Left forelimb (tissue), 1 donor: ENCODE results near the gene TBC1D7.

Experiments
- DNase-seq: peaks from one replicate; pipeline ENCODE4 v3.0.0-alpha.2; 2018; ENCODE audit warnings: low spot score

The TBC1D7 gene

DNA sequence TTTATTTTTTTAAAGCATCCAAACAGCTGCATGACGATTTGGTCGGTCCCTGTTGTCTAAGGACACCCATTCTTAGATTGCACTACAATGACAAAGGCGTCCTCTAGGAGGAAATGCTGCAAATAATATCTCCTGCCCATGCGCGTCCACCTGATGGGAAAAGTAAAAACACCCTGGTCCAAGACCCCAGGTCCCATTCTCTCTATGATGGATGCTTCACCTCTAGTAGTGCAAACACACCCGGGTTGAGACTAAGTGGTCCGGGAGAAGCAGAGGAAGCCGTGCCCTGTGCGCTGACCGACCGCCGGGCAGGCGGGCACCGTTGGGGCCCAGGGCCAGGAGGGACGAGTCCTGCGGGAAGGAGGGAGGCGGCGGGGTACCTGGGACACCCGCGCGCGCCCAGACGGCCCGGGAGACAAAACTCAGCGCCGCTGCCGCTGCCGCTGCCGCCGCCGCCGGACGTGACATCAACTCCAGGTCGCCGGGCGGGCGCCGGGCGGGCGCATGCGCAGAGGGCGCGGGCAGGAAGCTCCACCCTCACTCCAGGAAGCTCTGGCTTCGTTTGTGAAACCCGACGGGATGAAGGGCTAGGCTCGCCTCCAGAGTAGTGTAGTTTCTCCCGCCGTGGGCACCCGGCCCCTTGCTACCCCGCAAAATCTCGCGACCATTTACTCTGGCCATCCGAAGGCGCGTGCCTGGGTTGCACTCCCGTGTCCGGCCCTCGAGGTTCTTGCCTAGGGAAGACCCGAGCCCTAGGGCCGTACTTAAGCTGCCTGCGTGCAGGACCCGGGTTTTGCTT, at the start of gene TBC1D7:
Gene TBC1D7, minus strand, starts transcription at position 462 of the 799 bp plus-strand sequence. CDS start 1,639 bp downstream, outside the sequence.
- peak; percentile 97 for DNase-seq

- no peak for DNase-seq
Observed at GRCh38 chr6:13377054-13377758, 48.9 kb upstream of the TBC1D7 start.

DNA sequence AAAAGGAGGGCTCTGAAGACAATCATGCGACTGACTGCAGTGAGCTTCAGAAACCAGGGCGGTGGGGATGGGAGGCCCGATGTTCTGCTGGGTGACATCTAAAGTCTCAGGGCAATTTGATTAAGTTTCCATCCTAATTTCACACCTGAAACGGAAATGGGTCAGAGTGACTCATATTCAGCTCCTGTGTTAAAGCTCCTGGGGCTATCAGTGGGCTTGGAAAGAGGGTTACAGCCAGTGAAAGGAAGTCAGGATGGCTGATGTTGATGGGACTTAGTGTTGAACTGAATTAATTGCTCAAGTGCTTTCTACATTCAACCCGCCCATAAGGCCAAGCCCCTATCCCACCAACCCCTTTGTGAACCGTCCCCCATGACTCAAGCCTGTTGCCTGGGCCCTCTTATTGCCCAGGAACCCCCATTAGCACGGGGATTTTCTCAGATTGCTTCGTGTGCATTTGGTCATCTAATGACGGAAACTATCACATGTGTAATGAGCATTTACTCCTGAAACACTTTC, 47.1 kb upstream of the TBC1D7 start:
- no peak for DNase-seq

DNA sequence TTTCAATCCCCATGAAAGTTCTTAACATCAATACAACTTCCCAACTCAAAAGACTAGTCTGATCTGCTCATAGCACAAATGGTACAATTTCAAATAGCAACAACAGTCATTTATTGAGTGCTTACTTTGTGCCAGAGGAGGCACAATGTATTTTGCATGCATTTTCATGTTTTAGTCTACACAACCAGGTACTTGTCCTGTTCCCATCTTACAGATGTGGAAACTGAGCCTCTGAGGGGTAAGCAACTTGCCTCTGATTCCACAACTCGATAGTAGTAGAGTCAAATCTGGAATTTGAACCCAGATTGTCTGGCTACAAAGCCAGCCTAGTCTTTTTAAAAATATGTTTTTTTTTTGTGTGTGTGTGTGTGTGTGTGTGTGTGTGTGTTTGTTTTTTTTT, 45.6 kb upstream of the TBC1D7 start:
- DNase-seq = no peak

GRCh38 chr6:13373488-13373886, 45.1 kb upstream of the TBC1D7 start:
- DNase-seq = no peak

GRCh38 chr6:13372688-13373487, 44.6 kb upstream of the TBC1D7 start:
- no peak for DNase-seq

- no peak for DNase-seq
Observed at GRCh38 chr6:13372076-13372475, 43.7 kb upstream of the TBC1D7 start.

- DNase-seq = no peak
Observed at GRCh38 chr6:13371421-13372072, 43.2 kb upstream of the TBC1D7 start.

GRCh38 chr6:13370623-13371022, 42.3 kb upstream of the TBC1D7 start:
- no peak for DNase-seq

GRCh38 chr6:13369591-13369990, 41.3 kb upstream of the TBC1D7 start:
- no peak for DNase-seq

DNA sequence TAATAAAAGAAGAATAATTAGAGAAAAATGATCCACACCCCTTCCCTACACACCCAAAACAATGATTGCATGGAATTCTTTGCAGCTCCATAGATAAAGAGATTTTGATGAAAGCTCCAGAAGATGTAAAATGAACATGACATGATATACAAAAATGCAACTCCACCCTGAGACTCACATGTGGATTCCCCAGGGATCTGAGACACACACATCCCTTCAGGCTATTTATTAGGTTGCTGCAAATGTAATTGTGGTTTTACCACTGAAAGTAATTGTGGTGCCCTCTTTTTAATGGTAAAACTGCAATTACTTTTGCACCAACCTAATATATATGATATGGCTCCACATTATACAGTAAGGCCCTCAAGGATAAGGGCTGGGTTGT, 40.4 kb upstream of the TBC1D7 start:
- no peak for DNase-seq

GRCh38 chr6:13368079-13368730, 39.9 kb upstream of the TBC1D7 start:
- no peak for DNase-seq

DNA sequence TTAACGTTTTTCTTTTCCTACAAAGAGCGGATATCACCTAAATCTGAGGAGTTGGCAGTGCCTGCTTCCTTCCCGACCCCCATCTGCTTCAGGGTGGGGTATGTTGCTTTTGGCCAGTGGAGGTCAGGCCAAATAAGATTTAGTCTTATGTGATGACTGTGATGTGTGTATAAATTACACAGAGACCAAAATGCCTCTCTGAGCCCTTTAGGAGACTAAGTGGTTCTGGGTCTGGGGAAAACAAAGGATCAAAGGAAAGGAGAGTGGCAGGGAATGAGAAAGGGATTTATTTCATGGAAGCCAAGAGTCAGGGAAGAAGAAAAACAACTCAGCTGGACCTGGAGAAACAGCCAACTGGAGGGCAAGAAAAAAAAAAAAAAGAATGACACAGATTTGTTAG, 39.1 kb upstream of the TBC1D7 start:
- no peak for DNase-seq

DNA sequence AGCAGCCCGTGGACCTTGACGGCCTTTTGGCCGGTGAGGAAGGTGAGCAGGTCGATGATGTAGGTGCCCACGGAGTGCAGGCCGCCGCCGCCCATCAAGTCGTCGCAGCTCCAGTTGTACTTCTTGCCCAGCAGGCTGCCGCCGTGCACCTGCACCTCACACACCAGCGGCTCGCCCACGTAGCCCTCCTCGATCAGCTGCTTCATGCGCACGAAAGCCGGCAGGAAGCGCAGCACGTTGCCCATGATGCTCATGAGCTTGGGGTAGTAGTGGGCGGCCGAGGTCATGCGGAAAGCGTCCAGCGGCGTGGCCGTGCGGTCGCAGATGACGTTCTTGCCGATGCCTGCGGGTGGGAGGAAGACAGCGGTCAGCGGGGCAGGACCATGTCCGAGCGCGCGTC, 37.0 kb upstream of the TBC1D7 start:
- DNase-seq = no peak

GRCh38 chr6:13364842-13365241, 36.5 kb upstream of the TBC1D7 start:
- no peak for DNase-seq

DNA sequence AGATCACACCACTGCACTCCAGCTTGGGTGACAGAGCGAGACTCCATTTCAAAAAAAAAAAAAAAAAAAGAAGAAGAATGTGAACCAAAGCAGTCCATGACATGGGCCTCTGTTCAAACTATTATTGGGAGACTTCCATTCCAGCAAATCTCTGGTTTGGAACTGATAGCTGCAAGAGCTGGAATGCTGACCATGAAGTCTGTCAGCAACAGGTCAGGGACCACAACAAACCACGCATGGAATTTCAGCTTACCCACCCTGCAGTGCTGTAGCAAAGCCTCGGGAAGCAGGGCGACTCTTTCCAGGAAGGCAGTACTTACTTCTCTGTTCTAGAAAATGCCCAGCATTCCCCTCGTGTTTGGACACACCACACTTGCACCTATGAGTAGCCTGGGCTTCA, 34.1 kb upstream of the TBC1D7 start:
- no peak for DNase-seq

DNA sequence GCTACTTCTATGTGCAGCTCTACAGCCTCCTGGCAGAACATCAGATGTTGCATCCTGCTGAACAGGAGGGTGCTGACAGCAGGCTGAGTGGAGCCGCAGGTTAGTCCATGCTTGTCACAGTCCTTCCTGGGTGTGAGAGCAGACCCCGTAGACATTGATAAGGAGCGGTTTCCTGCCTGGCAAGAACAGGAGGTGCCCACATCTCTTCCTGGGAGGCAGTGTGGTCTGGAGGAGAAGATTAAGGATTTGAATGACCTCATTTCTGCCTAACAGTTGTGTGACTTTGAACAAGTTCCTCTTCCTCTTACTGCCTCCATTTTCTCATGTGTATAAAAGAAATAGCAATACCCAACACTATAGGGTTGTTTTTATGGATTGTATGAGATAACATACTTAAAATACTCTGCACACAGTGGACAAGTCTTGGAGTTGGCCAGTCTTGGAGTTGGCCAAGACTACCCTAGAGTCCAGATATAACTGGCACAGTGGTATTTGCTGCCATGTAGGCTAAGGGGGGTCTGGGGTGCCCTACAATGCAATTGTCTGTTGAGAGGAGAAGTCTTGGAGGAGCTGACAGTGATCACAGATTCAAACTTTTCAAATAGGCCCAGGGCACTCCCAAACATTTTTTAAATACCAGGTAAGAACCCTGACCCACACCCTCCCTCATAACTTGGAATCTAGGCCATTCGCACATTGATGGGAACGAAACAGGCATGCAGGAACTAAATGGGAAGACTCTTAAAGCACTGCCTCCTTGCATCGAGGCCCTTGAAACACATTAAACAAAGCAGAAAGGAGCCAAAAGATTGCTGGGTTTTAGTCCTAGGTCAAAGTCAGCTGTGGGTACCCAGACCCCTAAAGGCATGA, 32.6 kb upstream of the TBC1D7 start:
- no peak for DNase-seq

- DNase-seq = no peak
Observed at GRCh38 chr6:13359287-13359686, 30.9 kb upstream of the TBC1D7 start.

GRCh38 chr6:13358511-13358910, 30.2 kb upstream of the TBC1D7 start:
- no peak for DNase-seq

GRCh38 chr6:13357551-13358075, 29.3 kb upstream of the TBC1D7 start:
- DNase-seq = no peak
